SU-DHL-6 (cell line): ENCODE measurements around the gene OLFML2B.

Experiments used
- CTCF ChIP-seq: fragments of 200-600 bp; sonication (generic); IDR thresholded peaks from one replicate; pipeline ENCODE4 v1.5.1; 2017; ENCODE audit warnings: antibody characterized with exemption, mild to moderate bottlenecking, low read length, moderate library complexity; ENCODE audit not compliant: insufficient read depth, poor library complexity, severe bottlenecking
- EZH2phosphoT487 ChIP-seq: fragments of 200-600 bp; sonication (generic), shearing (Covaris generic); conservative IDR thresholded peaks from 2 replicates; pipeline ENCODE4 v1.6.1; 2018; ENCODE audit warnings: mild to moderate bottlenecking, antibody characterized with exemption, low read length, moderate library complexity, mixed read lengths

GRCh38 chr1:162022626-162023025, 1.0 kb downstream of the OLFML2B start:
- no peak for TF ChIP-seq CTCF
- no peak for TF ChIP-seq EZH2phosphoT487
